Measurements from ENCODE around the gene ZYX. TPM values are rescaled to one million over a fixed set of nuclear protein-coding genes. Genes with fewer than 3 reads are reported as not detected.

ZYX gene
- total and polyA plus RNA-seq, 4 donors, result 18.3 to 169 (median 98.0) TPM

- Histone ChIP-seq H3K9me3 (ENCODE audit: control insufficient read depth, insufficient read depth, low read length) (no peaks in the 10 kb centered on the region), H3K27ac (ENCODE audit: low read depth, low read length) (no peak overlapping the region), H3K4me3 (ENCODE audit: low read depth, low read length) (no peak overlapping the region), H3K4me1 (ENCODE audit: control insufficient read depth, insufficient read depth, low read length) (peaks cover 17% of the 10 kb centered on the region), H3K27me3 (ENCODE audit: control insufficient read depth, insufficient read depth, low read length) (no peaks in the 10 kb centered on the region), H3K36me3 (ENCODE audit: control insufficient read depth, insufficient read depth, low read length) (no peaks in the 10 kb centered on the region)
- WGBS (ENCODE audit: insufficient coverage), result 83% methylated on average over 3 of the region's 5 CpGs
- DNase-seq (ENCODE audit: low read depth in 4 of 6, low spot score in 6 of 6), result no peak
Observed at GRCh38 chr7:143374561-143374960, 6.6 kb upstream of the ZYX start.

- H3K4me3 ChIP-seq (ENCODE audit: low read depth, low read length), result no peak overlapping the region
- H3K36me3 ChIP-seq (ENCODE audit: control insufficient read depth, insufficient read depth, low read length), result no peaks in the 10 kb centered on the region
- H3K4me1 ChIP-seq (ENCODE audit: control insufficient read depth, insufficient read depth, low read length), result peaks cover 23% of the 10 kb centered on the region
- 74% methylated on average over 7 of the region's 7 CpGs for WGBS (ENCODE audit: insufficient coverage)
- no peaks in the 10 kb centered on the region for H3K27me3 ChIP-seq (ENCODE audit: control insufficient read depth, insufficient read depth, low read length)
- no peak overlapping the region for H3K27ac ChIP-seq (ENCODE audit: low read depth, low read length)
- no peaks in the 10 kb centered on the region for H3K9me3 ChIP-seq (ENCODE audit: control insufficient read depth, insufficient read depth, low read length)
- DNase-seq (ENCODE audit: low read depth in 4 of 6, low spot score in 6 of 6), result no peak
Observed at GRCh38 chr7:143375298-143376034, 5.7 kb upstream of the ZYX start.

- H3K36me3 ChIP-seq (ENCODE audit: control insufficient read depth, insufficient read depth, low read length), result no peaks in the 10 kb centered on the region
- H3K27ac ChIP-seq (ENCODE audit: low read depth, low read length), result no peak overlapping the region
- no peak for DNase-seq (ENCODE audit: low read depth in 4 of 6, low spot score in 6 of 6)
- 60% methylated on average over 1 of the region's 5 CpGs for WGBS (ENCODE audit: insufficient coverage)
- H3K4me3 ChIP-seq (ENCODE audit: low read depth, low read length), result no peak overlapping the region
- H3K4me1 ChIP-seq (ENCODE audit: control insufficient read depth, insufficient read depth, low read length), result peaks cover 23% of the 10 kb centered on the region
- H3K27me3 ChIP-seq (ENCODE audit: control insufficient read depth, insufficient read depth, low read length), result no peaks in the 10 kb centered on the region
- no peaks in the 10 kb centered on the region for H3K9me3 ChIP-seq (ENCODE audit: control insufficient read depth, insufficient read depth, low read length)
Observed at GRCh38 chr7:143376396-143376795, 4.7 kb upstream of the ZYX start.

GRCh38 chr7:143379611-143380259 is 1.4 kb upstream of the ZYX start:
- no peaks in the 10 kb centered on the region for H3K9me3 ChIP-seq (ENCODE audit: control insufficient read depth, insufficient read depth, low read length)
- peak overlapping the region; percentile 95 for H3K27ac ChIP-seq (ENCODE audit: low read depth, low read length)
- H3K4me3 ChIP-seq (ENCODE audit: low read depth, low read length), result peak overlapping the region; percentile 70
- WGBS (ENCODE audit: insufficient coverage), result 41% methylated on average over 7 of the region's 15 CpGs
- peaks cover 25% of the 10 kb centered on the region for H3K36me3 ChIP-seq (ENCODE audit: control insufficient read depth, insufficient read depth, low read length)
- DNase-seq (ENCODE audit: low read depth in 4 of 6, low spot score in 6 of 6), result no peak
- no peaks in the 10 kb centered on the region for H3K27me3 ChIP-seq (ENCODE audit: control insufficient read depth, insufficient read depth, low read length)
- H3K4me1 ChIP-seq (ENCODE audit: control insufficient read depth, insufficient read depth, low read length), result peaks cover 45% of the 10 kb centered on the region

- DNase-seq (ENCODE audit: low read depth in 4 of 6, low spot score in 6 of 6), result peak; percentile 82 to 97 (median 86)
- H3K27me3 ChIP-seq (ENCODE audit: control insufficient read depth, insufficient read depth, low read length), result no peaks in the 10 kb centered on the region
- WGBS (ENCODE audit: insufficient coverage), result under 1% methylated on average over 35 of the region's 35 CpGs
- peak overlapping the region; percentile 70 for H3K4me3 ChIP-seq (ENCODE audit: low read depth, low read length)
- H3K4me1 ChIP-seq (ENCODE audit: control insufficient read depth, insufficient read depth, low read length), result peaks cover 50% of the 10 kb centered on the region
- no peaks in the 10 kb centered on the region for H3K9me3 ChIP-seq (ENCODE audit: control insufficient read depth, insufficient read depth, low read length)
- peaks cover 30% of the 10 kb centered on the region for H3K36me3 ChIP-seq (ENCODE audit: control insufficient read depth, insufficient read depth, low read length)
- H3K27ac ChIP-seq (ENCODE audit: low read depth, low read length), result peak overlapping the region; percentile 95
Observed at GRCh38 chr7:143380260-143380645, 892 bp upstream of the ZYX start.

- H3K4me1 ChIP-seq (ENCODE audit: control insufficient read depth, insufficient read depth, low read length), result peaks cover 59% of the 10 kb centered on the region
- H3K9me3 ChIP-seq (ENCODE audit: control insufficient read depth, insufficient read depth, low read length), result no peaks in the 10 kb centered on the region
- no peaks in the 10 kb centered on the region for H3K27me3 ChIP-seq (ENCODE audit: control insufficient read depth, insufficient read depth, low read length)
- peak in 2 of 6 donors; percentile 81 to 92 for DNase-seq (ENCODE audit: low read depth in 4 of 6, low spot score in 6 of 6)
- peak overlapping the region; percentile 80 for H3K27ac ChIP-seq (ENCODE audit: low read depth, low read length)
- peak overlapping the region; percentile 82 for H3K4me3 ChIP-seq (ENCODE audit: low read depth, low read length)
- under 1% methylated on average over 56 of the region's 64 CpGs for whole genome bisulfite sequencing (ENCODE audit: insufficient coverage)
- H3K36me3 ChIP-seq (ENCODE audit: control insufficient read depth, insufficient read depth, low read length), result peaks cover 40% of the 10 kb centered on the region
Observed at GRCh38 chr7:143381427-143382125, 431 bp downstream of the ZYX start.

GRCh38 chr7:143382126-143382790 is 1.1 kb downstream of the ZYX start:
- H3K9me3 ChIP-seq (ENCODE audit: control insufficient read depth, insufficient read depth, low read length), result no peaks in the 10 kb centered on the region
- no peak for DNase-seq (ENCODE audit: low read depth in 4 of 6, low spot score in 6 of 6)
- peaks cover 62% of the 10 kb centered on the region for H3K4me1 ChIP-seq (ENCODE audit: control insufficient read depth, insufficient read depth, low read length)
- peak overlapping the region; percentile 80 for H3K27ac ChIP-seq (ENCODE audit: low read depth, low read length)
- H3K4me3 ChIP-seq (ENCODE audit: low read depth, low read length), result peak overlapping the region; percentile 82
- H3K27me3 ChIP-seq (ENCODE audit: control insufficient read depth, insufficient read depth, low read length), result no peaks in the 10 kb centered on the region
- 6% methylated on average over 3 of the region's 21 CpGs for WGBS (ENCODE audit: insufficient coverage)
- peaks cover 43% of the 10 kb centered on the region for H3K36me3 ChIP-seq (ENCODE audit: control insufficient read depth, insufficient read depth, low read length)

GRCh38 chr7:143382791-143383641 is 1.9 kb downstream of the ZYX start:
- no peaks in the 10 kb centered on the region for H3K9me3 ChIP-seq (ENCODE audit: control insufficient read depth, insufficient read depth, low read length)
- no peak for DNase-seq (ENCODE audit: low read depth in 4 of 6, low spot score in 6 of 6)
- no peak overlapping the region for H3K27ac ChIP-seq (ENCODE audit: low read depth, low read length)
- H3K27me3 ChIP-seq (ENCODE audit: control insufficient read depth, insufficient read depth, low read length), result no peaks in the 10 kb centered on the region
- H3K4me1 ChIP-seq (ENCODE audit: control insufficient read depth, insufficient read depth, low read length), result peaks cover 67% of the 10 kb centered on the region
- WGBS (ENCODE audit: insufficient coverage), result 81% methylated on average over 13 of the region's 15 CpGs
- H3K36me3 ChIP-seq (ENCODE audit: control insufficient read depth, insufficient read depth, low read length), result peaks cover 51% of the 10 kb centered on the region
- peak overlapping the region; percentile 82 for H3K4me3 ChIP-seq (ENCODE audit: low read depth, low read length)

- 82% methylated on average over 1 of the region's 1 CpG for WGBS (ENCODE audit: insufficient coverage)
- peaks cover 65% of the 10 kb centered on the region for H3K4me1 ChIP-seq (ENCODE audit: control insufficient read depth, insufficient read depth, low read length)
- H3K4me3 ChIP-seq (ENCODE audit: low read depth, low read length), result no peak overlapping the region
- H3K27me3 ChIP-seq (ENCODE audit: control insufficient read depth, insufficient read depth, low read length), result no peaks in the 10 kb centered on the region
- no peak overlapping the region for H3K27ac ChIP-seq (ENCODE audit: low read depth, low read length)
- peaks cover 57% of the 10 kb centered on the region for H3K36me3 ChIP-seq (ENCODE audit: control insufficient read depth, insufficient read depth, low read length)
- H3K9me3 ChIP-seq (ENCODE audit: control insufficient read depth, insufficient read depth, low read length), result no peaks in the 10 kb centered on the region
- no peak for DNase-seq (ENCODE audit: low read depth in 4 of 6, low spot score in 6 of 6)
Observed at GRCh38 chr7:143383642-143383957, 2.5 kb downstream of the ZYX start.

Data from spinal cord (tissue), 10 donors.